PC-9 (cell line): ENCODE data around the gene SVEP1. TPM values are rescaled to one million over a fixed set of nuclear protein-coding genes. Genes with fewer than 3 reads are reported as not detected.

Experiments used
- BruUV-seq: library from RNA; stranded (reverse); fragments of 400-500 nt; replicated peaks from 2 replicates; lab custom pipeline; 2021; lab: Mats Ljungman, UMichigan
- CTCF ChIA-PET: fragments of 300-600 bp; sonication (Branson Sonifier 250); formaldehyde crosslinking; loops from one replicate; lab custom pipeline; 2022; ENCODE audit warnings: antibody characterized with exemption; lab: Charles Lee
- POLR2A ChIA-PET: fragments of 300-600 bp; sonication (Branson Sonifier 250); formaldehyde crosslinking; loops from one replicate; lab custom pipeline; 2022; ENCODE audit warnings: antibody characterized with exemption; ENCODE audit not compliant: unreplicated experiment; lab: Charles Lee
- DNase-seq, 2 experiments: peaks; one replicate each; pipeline versions ENCODE4 v3.0.0 to v3.0.0-alpha.2; 2015 to 2022; ENCODE audit warnings: mixed read lengths in 1 of 2
- H2AFZ ChIP-seq: fragments of 200-600 bp; sonication (generic); 2 replicates; pipeline ENCODE4 v1.8.1; 2017; ENCODE audit warnings: antibody characterized with exemption
- H3F3A ChIP-seq: fragments of 200-600 bp; sonication (generic); 2 replicates; pipeline ENCODE4 v1.8.1; 2017; ENCODE audit warnings: antibody characterized with exemption, mild to moderate bottlenecking, low read depth; ENCODE audit not compliant: insufficient read depth
- H3K27ac ChIP-seq: fragments of 200-600 bp; sonication (generic); 2 replicates; pipeline ENCODE4 v1.6.1; 2016; ENCODE audit warnings: mixed run types
- H3K27me3 ChIP-seq: fragments of 200-600 bp; sonication (generic); 2 replicates; pipeline ENCODE4 v1.6.1; 2016; ENCODE audit warnings: low read depth, mixed run types; ENCODE audit not compliant: insufficient read depth
- H3K36me3 ChIP-seq: fragments of 200-600 bp; sonication (generic); 2 replicates; pipeline ENCODE4 v1.6.1; 2016; ENCODE audit warnings: low read depth, mixed run types
- H3K4me1 ChIP-seq: fragments of 200-600 bp; sonication (generic); replicated peaks from 2 replicates; pipeline ENCODE4 v1.6.1; 2016; ENCODE audit warnings: mixed run types; ENCODE audit not compliant: insufficient read depth
- H3K4me2 ChIP-seq: fragments of 200-600 bp; sonication (generic); 2 replicates; pipeline ENCODE4 v1.6.1; 2017; ENCODE audit warnings: mixed run types
- H3K4me3 ChIP-seq: fragments of 200-600 bp; sonication (generic); 2 replicates; pipeline ENCODE4 v1.6.1; 2016; ENCODE audit warnings: mixed run types
- H3K79me2 ChIP-seq: fragments of 200-600 bp; sonication (generic); 2 replicates; pipeline ENCODE4 v1.6.1; 2017; ENCODE audit warnings: low read depth, mixed run types
- H3K9me2 ChIP-seq: fragments of 200-600 bp; sonication (generic); 2 replicates; pipeline ENCODE4 v1.8.1; 2017; ENCODE audit warnings: mild to moderate bottlenecking; ENCODE audit not compliant: insufficient read depth
- H3K9me3 ChIP-seq: fragments of 200-600 bp; sonication (generic); 2 replicates; pipeline ENCODE4 v1.8.1; 2016; ENCODE audit warnings: low read depth; ENCODE audit not compliant: insufficient read depth
- H4K20me1 ChIP-seq: fragments of 200-600 bp; sonication (generic); 2 replicates; pipeline ENCODE4 v1.8.1; 2017; ENCODE audit not compliant: insufficient read depth
- CTCF ChIP-seq: fragments of 200-600 bp; sonication (generic); conservative IDR thresholded peaks from 2 replicates; pipeline ENCODE4 v1.6.1; 2017; ENCODE audit warnings: mixed run types, antibody characterized with exemption, mild to moderate bottlenecking, moderate library complexity
- EZH2 ChIP-seq: fragments of 200-600 bp; sonication (generic); IDR thresholded peaks from 2 replicates; pipeline ENCODE4 v1.8.0; 2017; ENCODE audit warnings: antibody characterized with exemption, low read depth
- intact Hi-C: fragments of 100-400 bp; cut with micrococcal nuclease; formaldehyde crosslinking; loops from one replicate; pipeline ENCODE4 v1.10.0; 2022; ENCODE audit not compliant: unreplicated experiment
- total RNA-seq: library from RNA; stranded (reverse); gene quantifications from 2 replicates; pipeline ENCODE4 v1.2.3, GENCODE V29; 2021

The SVEP1 gene
- total RNA-seq, 1 experiment from 2014 or later = 3.3 TPM

- TF ChIP-seq EZH2 (no peak), CTCF (no peak)
- no TSS peak for BruUV-seq
- no peaks in the 10 kb centered on the region for H3K9me3 ChIP-seq
- no peak overlapping the region for H3K27ac ChIP-seq
- no peaks in the 10 kb centered on the region for H3K79me2 ChIP-seq
- no peak for DNase-seq
- H4K20me1 ChIP-seq = no peaks in the 10 kb centered on the region
- no peaks in the 10 kb centered on the region for H3K4me1 ChIP-seq
- H3K4me3 ChIP-seq = no peak overlapping the region
- intact Hi-C loops = no loop called here
- no peak overlapping the region for H2AFZ ChIP-seq
- H3K4me2 ChIP-seq = no peak overlapping the region
- no peaks in the 10 kb centered on the region for H3K9me2 ChIP-seq
- no peaks in the 10 kb centered on the region for H3K27me3 ChIP-seq
- H3K36me3 ChIP-seq = no peaks in the 10 kb centered on the region
- no peaks in the 10 kb centered on the region for H3F3A ChIP-seq
- ChIA-PET CTCF (no interaction called here), POLR2A (interaction anchor here (0.7 kb wide), 1 partner anchor 551 kb away, joined by 6 read pairs; no protein-coding TSS in a partner anchor)
Measured at GRCh38 chr9:110319781-110320492, 259.6 kb downstream of the SVEP1 start.

GRCh38 chr9:110317911-110318310 is 261.6 kb downstream of the SVEP1 start:
- Histone ChIP-seq H3K27me3 (no peaks in the 10 kb centered on the region), H4K20me1 (no peaks in the 10 kb centered on the region), H3K79me2 (no peaks in the 10 kb centered on the region), H2AFZ (no peak overlapping the region), H3K9me2 (no peaks in the 10 kb centered on the region), H3K9me3 (no peaks in the 10 kb centered on the region), H3K4me2 (no peak overlapping the region), H3K36me3 (no peaks in the 10 kb centered on the region), H3K27ac (no peak overlapping the region), H3F3A (no peaks in the 10 kb centered on the region), H3K4me1 (no peaks in the 10 kb centered on the region), H3K4me3 (no peak overlapping the region)
- no peak for TF ChIP-seq CTCF
- TF ChIP-seq EZH2 = no peak
- CTCF ChIA-PET = no interaction called here
- POLR2A ChIA-PET = no interaction called here
- no TSS peak for BruUV-seq
- DNase-seq = no peak
- intact Hi-C loops = no loop called here

GRCh38 chr9:110316261-110317075 is 263.1 kb downstream of the SVEP1 start:
- CTCF ChIA-PET = no interaction called here
- H3K9me2 ChIP-seq = no peaks in the 10 kb centered on the region
- no peak for DNase-seq
- H3K9me3 ChIP-seq = peaks cover 5% of the 10 kb centered on the region
- no peaks in the 10 kb centered on the region for H3K4me1 ChIP-seq
- H2AFZ ChIP-seq = no peak overlapping the region
- no TSS peak for BruUV-seq
- no peak overlapping the region for H3K4me3 ChIP-seq
- no peaks in the 10 kb centered on the region for H3K79me2 ChIP-seq
- no peaks in the 10 kb centered on the region for H4K20me1 ChIP-seq
- H3K27me3 ChIP-seq = no peaks in the 10 kb centered on the region
- no peak overlapping the region for H3K4me2 ChIP-seq
- intact Hi-C loops = no loop called here
- H3F3A ChIP-seq = no peaks in the 10 kb centered on the region
- POLR2A ChIA-PET = no interaction called here
- no peak for TF ChIP-seq EZH2
- no peak for TF ChIP-seq CTCF
- no peaks in the 10 kb centered on the region for H3K36me3 ChIP-seq
- H3K27ac ChIP-seq = no peak overlapping the region

Other genes starting within 250 kb of the SVEP1 start
- gene TXNDC8, start 241.9 kb downstream of the SVEP1 start, total RNA-seq = not detected in 2 replicates
- not detected in 2 replicates for gene MUSK, start 89.0 kb upstream of the SVEP1 start, total RNA-seq